Raji (cell line): ENCODE measurements around the gene SEMA5B.

Experiments used
- POLR2A ChIP-seq: IDR thresholded peaks from 2 replicates; pipeline ENCODE4 v1.6.1; 2011; ENCODE audit warnings: low read depth, low read length, control low read depth; ENCODE audit not compliant: insufficient read depth

SEMA5B gene

GRCh38 chr3:122942239-122942638 lies 85.3 kb downstream of the SEMA5B start:
- no peak for TF ChIP-seq POLR2A

- TF ChIP-seq POLR2A = no peak
These were observed 86.0 kb downstream of the SEMA5B start for GRCh38 chr3:122941228-122942206.

GRCh38 chr3:122940628-122941086 lies 86.9 kb downstream of the SEMA5B start:
- no peak for TF ChIP-seq POLR2A

GRCh38 chr3:122938783-122939425 lies 88.7 kb downstream of the SEMA5B start:
- TF ChIP-seq POLR2A = no peak

DNA sequence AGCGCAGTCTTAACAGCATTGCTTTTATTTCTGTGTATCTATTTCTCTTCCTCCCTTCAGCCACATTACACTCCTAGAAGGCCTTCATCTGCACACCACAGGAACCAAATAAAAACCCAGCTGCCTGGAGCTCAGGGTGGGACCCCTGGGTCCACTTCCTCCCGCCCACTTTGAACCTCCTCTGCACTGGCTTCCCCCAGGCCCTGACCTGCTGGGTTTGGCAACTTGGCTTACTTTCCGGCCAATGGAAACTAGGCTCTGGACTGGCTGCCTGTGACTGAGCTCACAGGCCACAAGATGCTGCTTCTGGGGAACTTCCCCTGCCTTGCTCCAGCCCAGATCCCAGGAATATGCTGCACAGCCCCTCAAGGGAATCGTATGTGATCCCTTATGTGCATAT lies 89.8 kb downstream of the SEMA5B start:
- no peak for TF ChIP-seq POLR2A

- no peak for TF ChIP-seq POLR2A
These were observed 90.6 kb downstream of the SEMA5B start for GRCh38 chr3:122936986-122937385.

DNA sequence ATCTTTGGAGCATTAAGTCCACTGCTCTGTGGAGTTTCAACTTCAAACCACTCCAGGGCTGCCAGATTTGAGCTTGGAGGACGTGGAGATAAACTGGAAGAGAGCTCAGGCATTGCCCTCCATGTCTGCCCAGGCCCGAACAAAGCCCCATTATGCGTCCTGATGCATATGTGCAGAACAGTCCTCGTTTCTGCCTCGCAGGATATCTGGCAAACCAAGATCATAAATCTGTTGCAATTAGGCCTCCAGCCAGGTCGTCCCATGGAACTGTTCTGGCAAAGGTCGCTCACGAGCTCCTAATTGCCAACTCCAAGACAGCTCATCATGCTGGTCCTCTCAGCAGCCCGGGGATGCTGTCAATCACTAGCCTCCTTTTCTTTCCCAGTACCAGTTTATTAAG lies 91.2 kb downstream of the SEMA5B start:
- TF ChIP-seq POLR2A = no peak

DNA sequence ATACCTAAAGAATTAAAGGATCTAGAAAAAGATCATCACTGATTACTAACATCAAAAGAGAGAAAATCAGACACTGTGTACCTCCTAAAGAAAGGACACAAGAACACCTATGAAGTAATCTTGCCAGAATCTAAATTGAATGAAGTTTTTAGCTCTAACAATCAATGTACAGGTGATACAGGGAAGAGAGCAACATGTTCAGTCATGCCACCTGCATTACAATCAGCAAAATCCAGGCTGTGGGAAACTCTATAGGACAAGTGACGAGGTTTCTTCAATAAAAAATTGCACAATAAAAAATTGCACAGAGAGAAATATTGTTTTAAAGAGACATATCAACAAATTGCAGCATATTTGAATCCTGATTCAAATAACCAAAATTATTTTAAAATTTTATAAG lies 93.3 kb downstream of the SEMA5B start:
- TF ChIP-seq POLR2A = no peak

DNA sequence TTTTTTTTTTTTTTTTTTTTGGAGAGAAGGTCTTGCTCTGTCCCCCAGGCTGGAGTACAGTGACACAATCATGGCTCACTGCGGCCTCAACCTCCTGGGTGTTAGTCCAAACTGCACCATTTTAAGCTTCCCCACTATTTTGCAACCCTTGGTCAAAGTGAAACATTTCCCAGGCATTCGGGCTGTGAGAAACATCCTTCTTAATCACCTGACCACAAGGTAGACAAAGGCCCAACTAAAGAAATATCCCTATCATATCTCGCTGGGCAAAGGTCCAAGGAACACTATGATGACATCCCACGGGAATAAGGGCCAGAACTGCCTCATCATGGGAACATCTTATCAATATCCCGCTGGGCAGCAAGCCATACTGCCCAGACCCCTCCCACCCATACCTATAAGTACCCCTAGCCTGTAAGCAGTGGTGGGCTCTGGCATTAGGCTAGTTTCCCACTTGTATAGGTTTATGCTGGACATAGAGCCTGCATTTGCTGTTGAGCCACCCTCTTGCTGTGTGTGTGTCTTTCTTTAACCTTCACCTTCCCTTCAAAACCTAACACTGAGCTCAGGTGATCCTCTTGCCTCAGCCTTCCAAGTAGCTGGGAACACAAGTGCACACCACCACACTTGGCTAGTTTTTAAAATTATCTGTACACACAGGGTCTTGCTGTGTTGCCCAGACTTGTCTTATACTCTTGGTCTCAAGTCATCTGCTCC lies 95.2 kb downstream of the SEMA5B start:
- no peak for TF ChIP-seq POLR2A

- no peak for TF ChIP-seq POLR2A
These were observed 95.9 kb downstream of the SEMA5B start for GRCh38 chr3:122931636-122932035.

GRCh38 chr3:122930063-122930997 lies 97.2 kb downstream of the SEMA5B start:
- no peak for TF ChIP-seq POLR2A

GRCh38 chr3:122929188-122930062 lies 98.1 kb downstream of the SEMA5B start:
- TF ChIP-seq POLR2A = no peak

DNA sequence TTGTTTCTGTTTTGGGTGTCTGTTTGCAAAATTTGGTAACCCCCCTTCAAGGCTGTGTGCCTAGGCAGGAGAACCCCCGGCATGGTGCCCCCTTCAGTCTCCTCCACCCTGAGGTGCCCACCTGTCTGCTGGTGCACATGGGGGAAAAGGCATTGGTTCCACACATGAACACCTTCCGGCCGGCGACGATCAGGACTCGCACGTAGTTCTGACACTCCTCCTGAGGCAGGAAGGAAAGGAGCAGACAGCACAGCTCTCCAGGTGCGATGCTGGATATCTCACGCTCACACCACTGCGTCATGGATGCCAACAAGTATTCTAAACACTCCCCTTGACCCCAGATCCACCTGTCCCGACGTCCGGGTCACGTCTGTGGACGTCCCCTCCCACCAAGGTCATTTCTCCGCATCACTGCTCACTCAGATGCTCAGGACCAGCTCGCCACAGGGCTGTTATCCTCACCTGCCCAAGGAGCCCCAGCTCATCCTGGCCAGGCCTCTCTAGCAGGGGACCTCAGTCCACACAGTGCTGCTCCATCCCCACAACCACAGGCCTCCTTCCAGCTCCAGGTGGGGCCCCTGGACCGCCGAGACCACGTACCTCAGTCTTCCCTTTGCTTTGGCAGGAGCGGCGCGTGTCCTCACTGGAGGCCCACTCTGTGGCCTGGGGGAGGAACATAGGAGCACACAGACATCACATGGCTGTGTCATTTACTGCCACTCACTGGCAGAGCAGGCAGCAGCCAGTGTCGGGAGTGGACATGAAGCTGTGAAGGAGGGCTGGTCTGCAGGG lies 99.0 kb downstream of the SEMA5B start:
- TF ChIP-seq POLR2A = no peak
